ENCODE measurements around the gene ANKRD34A. TPM values are rescaled to one million over a fixed set of nuclear protein-coding genes. Genes with fewer than 3 reads are reported as not detected.

ANKRD34A gene
- total RNA-seq, 1 experiment from 2014 or later: 0.50 TPM

DNA sequence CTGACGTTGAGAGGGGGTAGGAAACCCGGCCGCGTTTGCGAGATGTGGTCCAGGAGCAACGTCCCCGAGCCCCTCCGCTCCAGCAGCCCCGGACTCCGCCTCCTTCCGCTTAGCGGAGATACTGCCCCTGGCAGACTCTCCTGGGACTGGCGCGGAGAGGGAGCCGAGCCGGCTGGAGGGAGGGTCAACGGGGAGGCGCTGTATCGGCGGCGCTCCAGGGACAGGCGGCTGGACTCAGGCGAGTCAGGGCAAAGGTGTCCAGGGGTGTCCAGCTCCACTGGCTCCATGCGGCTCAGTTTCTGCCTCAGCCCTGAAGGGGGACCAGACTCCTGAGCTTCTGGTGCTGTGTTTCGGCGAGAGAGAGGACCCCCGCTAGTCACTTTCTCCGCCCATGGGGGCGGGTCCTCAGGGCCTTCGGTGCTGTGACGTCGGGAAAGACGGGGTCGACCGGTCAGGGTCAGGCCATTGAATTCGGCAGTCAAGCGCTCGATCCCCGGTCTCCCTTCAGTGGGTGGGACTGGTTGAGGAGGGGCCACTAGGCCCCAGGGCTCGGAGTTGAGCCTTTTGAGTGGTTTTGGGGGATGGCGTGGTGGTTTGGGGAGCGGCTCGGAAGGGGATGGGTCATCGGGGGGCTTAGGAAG is 3.8 kb downstream of the ANKRD34A start:
- peaks cover 21% of the 10 kb centered on the region for H3F3A ChIP-seq (ENCODE audit: insufficient read depth, low read depth)
- no peaks in the 10 kb centered on the region for H3K79me2 ChIP-seq (ENCODE audit: low read depth)
- H3K27ac ChIP-seq: no peak overlapping the region
- H3K4me3 ChIP-seq: no peak overlapping the region
- CTCF ChIA-PET: no interaction called here
- no peaks in the 10 kb centered on the region for H3K9me3 ChIP-seq (ENCODE audit: insufficient read depth, low read depth)
- intact Hi-C loops (cut with micrococcal nuclease; ENCODE audit: unreplicated experiment): no loop called here
- peaks cover 35% of the 10 kb centered on the region for H3K27me3 ChIP-seq (ENCODE audit: insufficient read depth, low read depth)
- no peak overlapping the region for H2AFZ ChIP-seq
- H3K4me1 ChIP-seq (replicated peaks; ENCODE audit: insufficient read depth): peaks cover 31% of the 10 kb centered on the region
- BruUV-seq (replicated peaks): no TSS peak
- no peaks in the 10 kb centered on the region for H4K20me1 ChIP-seq (ENCODE audit: insufficient read depth)
- no peaks in the 10 kb centered on the region for H3K36me3 ChIP-seq (ENCODE audit: low read depth)
- no peak for TF ChIP-seq EZH2 (IDR thresholded peaks at IDR 0.05; ENCODE audit: low read depth)
- TF ChIP-seq, protein P1, sequence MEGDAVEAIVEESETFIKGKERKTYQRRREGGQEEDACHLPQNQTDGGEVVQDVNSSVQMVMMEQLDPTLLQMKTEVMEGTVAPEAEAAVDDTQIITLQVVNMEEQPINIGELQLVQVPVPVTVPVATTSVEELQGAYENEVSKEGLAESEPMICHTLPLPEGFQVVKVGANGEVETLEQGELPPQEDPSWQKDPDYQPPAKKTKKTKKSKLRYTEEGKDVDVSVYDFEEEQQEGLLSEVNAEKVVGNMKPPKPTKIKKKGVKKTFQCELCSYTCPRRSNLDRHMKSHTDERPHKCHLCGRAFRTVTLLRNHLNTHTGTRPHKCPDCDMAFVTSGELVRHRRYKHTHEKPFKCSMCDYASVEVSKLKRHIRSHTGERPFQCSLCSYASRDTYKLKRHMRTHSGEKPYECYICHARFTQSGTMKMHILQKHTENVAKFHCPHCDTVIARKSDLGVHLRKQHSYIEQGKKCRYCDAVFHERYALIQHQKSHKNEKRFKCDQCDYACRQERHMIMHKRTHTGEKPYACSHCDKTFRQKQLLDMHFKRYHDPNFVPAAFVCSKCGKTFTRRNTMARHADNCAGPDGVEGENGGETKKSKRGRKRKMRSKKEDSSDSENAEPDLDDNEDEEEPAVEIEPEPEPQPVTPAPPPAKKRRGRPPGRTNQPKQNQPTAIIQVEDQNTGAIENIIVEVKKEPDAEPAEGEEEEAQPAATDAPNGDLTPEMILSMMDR (conservative IDR thresholded peaks at IDR 0.05): no peak
- H3K9me2 ChIP-seq (ENCODE audit: insufficient read depth): no peaks in the 10 kb centered on the region
- POLR2A ChIA-PET (ENCODE audit: unreplicated experiment): no interaction called here
- H3K4me2 ChIP-seq: no peak overlapping the region
- peak in 1 of 2 experiments; percentile 47 for DNase-seq

DNA sequence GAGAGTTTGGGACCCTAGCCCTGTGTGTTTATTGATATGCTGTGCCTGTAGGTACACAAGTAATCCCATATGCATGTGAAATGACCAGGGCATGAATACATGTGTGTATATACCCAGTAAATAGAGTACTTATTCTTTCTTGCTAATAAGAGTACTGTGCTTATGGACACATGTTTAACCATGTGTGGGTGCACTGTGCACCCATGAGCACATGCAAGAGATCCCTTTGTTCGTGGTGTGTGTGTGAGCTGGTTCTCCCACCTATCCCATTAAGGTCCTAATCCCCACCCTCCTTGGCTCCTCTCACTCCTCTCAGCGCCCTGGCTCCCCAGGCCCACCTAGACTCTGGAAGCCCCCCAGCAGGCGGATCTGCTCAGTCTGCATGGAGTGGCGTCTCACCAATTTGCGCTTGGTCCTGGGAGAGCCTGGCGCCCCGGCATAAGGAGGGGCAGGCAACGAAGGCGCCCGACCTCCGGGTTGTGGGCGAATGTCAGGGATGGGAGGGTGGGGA is 4.4 kb downstream of the ANKRD34A start:
- TF ChIP-seq, protein P1 (conservative IDR thresholded peaks at IDR 0.05): no peak
- no peak for TF ChIP-seq EZH2 (IDR thresholded peaks at IDR 0.05; ENCODE audit: low read depth)
- no peaks in the 10 kb centered on the region for H3K9me3 ChIP-seq (ENCODE audit: insufficient read depth, low read depth)
- H3K27ac ChIP-seq: no peak overlapping the region
- peaks cover 27% of the 10 kb centered on the region for H3K4me1 ChIP-seq (replicated peaks; ENCODE audit: insufficient read depth)
- H3K27me3 ChIP-seq (ENCODE audit: insufficient read depth, low read depth): peaks cover 41% of the 10 kb centered on the region
- no peak overlapping the region for H2AFZ ChIP-seq
- no peaks in the 10 kb centered on the region for H4K20me1 ChIP-seq (ENCODE audit: insufficient read depth)
- ChIA-PET POLR2A (ENCODE audit: unreplicated experiment) (no interaction called here), CTCF (no interaction called here)
- no peak overlapping the region for H3K4me3 ChIP-seq
- intact Hi-C loops (cut with micrococcal nuclease; ENCODE audit: unreplicated experiment): no loop called here
- H3F3A ChIP-seq (ENCODE audit: insufficient read depth, low read depth): peaks cover 21% of the 10 kb centered on the region
- no peaks in the 10 kb centered on the region for H3K36me3 ChIP-seq (ENCODE audit: low read depth)
- no peak for DNase-seq
- BruUV-seq (replicated peaks): no TSS peak
- H3K4me2 ChIP-seq: no peak overlapping the region
- H3K79me2 ChIP-seq (ENCODE audit: low read depth): no peaks in the 10 kb centered on the region
- no peaks in the 10 kb centered on the region for H3K9me2 ChIP-seq (ENCODE audit: insufficient read depth)

DNA sequence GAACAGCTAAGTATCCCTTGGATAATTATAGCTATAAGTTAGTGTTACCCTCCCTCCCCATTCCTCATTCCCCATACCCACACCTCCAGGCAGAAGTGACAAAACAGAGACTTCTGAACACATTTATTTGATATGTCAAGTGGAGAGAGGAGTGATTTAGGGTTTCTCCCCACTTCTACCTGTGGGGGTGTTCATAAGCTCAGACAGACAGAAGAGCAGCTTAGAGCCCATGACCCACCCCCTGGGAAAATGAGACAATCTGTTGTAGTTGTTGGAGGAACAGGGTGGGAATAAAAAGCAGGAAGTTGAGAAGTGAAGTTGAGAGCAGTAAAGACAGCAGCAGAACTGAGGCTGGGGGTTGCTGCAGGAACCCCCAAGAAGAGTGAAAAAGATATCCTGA is 5.0 kb downstream of the ANKRD34A start:
- Histone ChIP-seq H3K4me1 (replicated peaks; ENCODE audit: insufficient read depth) (peaks cover 27% of the 10 kb centered on the region), H3K9me3 (ENCODE audit: insufficient read depth, low read depth) (no peaks in the 10 kb centered on the region), H3K27ac (no peak overlapping the region), H2AFZ (no peak overlapping the region), H3K4me3 (no peak overlapping the region), H3K4me2 (no peak overlapping the region), H3F3A (ENCODE audit: insufficient read depth, low read depth) (peaks cover 21% of the 10 kb centered on the region), H3K79me2 (ENCODE audit: low read depth) (no peaks in the 10 kb centered on the region), H3K27me3 (ENCODE audit: insufficient read depth, low read depth) (peaks cover 48% of the 10 kb centered on the region), H4K20me1 (ENCODE audit: insufficient read depth) (no peaks in the 10 kb centered on the region), H3K9me2 (ENCODE audit: insufficient read depth) (no peaks in the 10 kb centered on the region), H3K36me3 (ENCODE audit: low read depth) (no peaks in the 10 kb centered on the region)
- POLR2A ChIA-PET (ENCODE audit: unreplicated experiment): no interaction called here
- CTCF ChIA-PET: no interaction called here
- DNase-seq: no peak
- BruUV-seq (replicated peaks): no TSS peak
- intact Hi-C loops (cut with micrococcal nuclease; ENCODE audit: unreplicated experiment): no loop called here
- TF ChIP-seq, protein P1 (conservative IDR thresholded peaks at IDR 0.05): no peak
- no peak for TF ChIP-seq EZH2 (IDR thresholded peaks at IDR 0.05; ENCODE audit: low read depth)

All from PC-9 (cell line).